Adrenal gland (tissue), 12 donors: ENCODE results near the gene GPR146. TPM values are rescaled to one million over a fixed set of nuclear protein-coding genes. Genes with fewer than 3 reads are reported as not detected.
A peak's percentile ranks its signal among the peaks of the same experiment; 100 is the strongest.

Experiments used
- DNase-seq, 7 donors: peaks; one replicate each; pipeline ENCODE4 v3.0.0-alpha.2; 2019 to 2020
- H3K27ac ChIP-seq, 5 donors: fragments of 200-600 bp; sonication (generic) in 4 of 5; 1 replicate in 3 of 5; 2 replicates in 2 of 5; pipeline versions ENCODE4 v1.5.1 to v1.8.0; 2016 to 2020; ENCODE audit warnings: mild to moderate bottlenecking in 1 of 5
- H3K27me3 ChIP-seq: fragments of 200-600 bp; 2 replicates; pipeline ENCODE4 v1.8.0; 2021
- H3K36me3 ChIP-seq, 2 donors: fragments of 200-600 bp; replicated peaks in 1 of 2; 1 replicate in 1 of 2; 2 replicates in 1 of 2; pipeline versions ENCODE4 v1.5.1 to v1.8.0; 2018 to 2022
- H3K4me1 ChIP-seq, 2 donors: fragments of 200-600 bp; replicated peaks in 1 of 2; 1 replicate in 1 of 2; 2 replicates in 1 of 2; pipeline versions ENCODE4 v1.5.1 to v1.8.0; 2018 to 2021
- H3K4me3 ChIP-seq, 4 donors: fragments of 200-600 bp; sonication (generic) in 3 of 4; one replicate each; pipeline ENCODE4 v1.5.1; 2016 to 2018
- H3K9me3 ChIP-seq, 3 donors: fragments of 200-600 bp; sonication (generic) in 1 of 3; replicated peaks in 1 of 3; 1 replicate in 2 of 3; 2 replicates in 1 of 3; pipeline versions ENCODE4 v1.5.1 to v1.8.0; 2016 to 2021
- POLR2A ChIP-seq, 2 donors: fragments of 450-650 bp; IDR thresholded peaks; one replicate each; pipeline ENCODE4 v1.6.1; 2017; ENCODE audit warnings: antibody characterized with exemption in 2 of 2, mild to moderate bottlenecking in 2 of 2, moderate library complexity in 1 of 2
- WGBS, 4 donors: extraction: QIAGEN DNeasy Blood & Tissue Kit in 2 of 4; methylation state at CpG; one replicate each; pipeline versions ENCODE4 v1.1.5 to v1.1.7; 2013 to 2017; 5-methylcytosine and 5-hydroxymethylcytosine counted together
- intact Hi-C, 2 donors: fragments of 100-400 bp; cut with DNase I; formaldehyde crosslinking; loops; one replicate each; pipeline versions ENCODE4 v1.14.1 to v1.15.0; 2022 to 2023
- polyA plus RNA-seq, 3 donors: library from polyadenylated mRNA; stranded (reverse); fragments of 200-250 nt in 2 of 3; fragments of 350-450 nt in 1 of 3; fragmentation: Illumina TruSeq in 1 of 3; extraction: RNeasy Lipid Tissue Mini Kit (QIAGEN cat#74804) in 1 of 3; gene quantifications; one replicate each; pipeline ENCODE4 v1.2.3, GENCODE V29; 2013 to 2014
- total RNA-seq, 9 donors: library from RNA; depleted of rRNA in 4 of 9; stranded (reverse); fragments of >200 nt in 4 of 9; fragments of 120-200 nt in 1 of 9; fragmentation: NEBNext Ultra II Directional in 1 of 9; extraction: Animal tissue kit (Norgen Biotek cat#: 25700) in 1 of 9; gene quantifications; one replicate each; pipeline versions ENCODE4 v1.1.0 to v1.2.4, GENCODE V29; 2013 to 2023
- TF ChIP-seq, protein P1 (sequence below), 6 experiments: fragments of 450-650 bp in 4 of 6; fragments of 200-600 bp in 2 of 6; sonication (generic) in 1 of 6; IDR thresholded peaks; 1 replicate in 5 of 6; 2 replicates in 1 of 6; pipeline versions ENCODE4 v1.5.1 to v1.8.0; 2016 to 2021; ENCODE audit warnings: antibody characterized with exemption in 6 of 6, mild to moderate bottlenecking in 2 of 6, moderate library complexity in 1 of 6
- donor health status: healthy with polysubstance abuse.
- donor health status: Bipolar disorder and iron deficiency.
- donor health status: DM: yes; HTN: yes; CAD: no.
- donor health status: DM: no; HTN: no; CAD: no.
- donor health status: DM: no; HTN: no; CAD: no.
- donor health status: DM: yes; HTN: yes; CAD: no.

The GPR146 gene
- total and polyA plus RNA-seq, 12 donors, result 0.90 to 17.3 (median 8.7) TPM

DNA sequence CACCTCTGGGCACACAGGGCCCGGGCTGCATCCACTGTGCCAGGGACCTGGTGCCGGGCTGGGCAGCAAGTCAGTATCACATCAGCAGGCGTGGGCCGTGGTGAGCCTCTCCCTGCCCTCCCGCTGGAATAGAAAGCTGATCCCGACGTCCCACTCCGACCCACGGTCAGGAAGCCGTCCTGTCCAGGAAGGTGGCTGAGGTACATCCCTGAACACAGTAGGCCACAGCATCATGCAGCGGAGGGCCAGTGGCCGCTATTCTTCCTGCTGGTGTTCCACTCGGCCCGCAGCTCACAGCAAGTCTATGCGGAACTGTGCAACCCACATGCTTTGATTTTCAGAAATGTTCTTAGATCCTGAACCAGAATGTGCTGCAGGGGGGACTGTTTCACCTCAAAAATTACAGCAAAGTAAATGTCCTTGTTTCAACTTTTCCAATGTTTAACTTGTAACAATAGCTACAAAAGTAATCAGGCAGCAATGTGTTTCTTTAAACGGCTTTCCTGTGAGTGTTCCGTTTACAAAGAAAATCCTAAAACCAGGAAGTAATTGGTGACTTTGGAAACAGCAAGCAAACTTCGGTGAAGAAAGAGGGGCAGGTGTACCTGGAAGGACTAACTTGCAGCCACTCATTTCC lies 676 bp upstream of the GPR146 start:
- no peaks in the 10 kb centered on the region for H3K27me3 ChIP-seq
- H3K27ac ChIP-seq, result peak overlapping the region; percentile 28 to 96 (median 94)
- H3K4me3 ChIP-seq, result peak overlapping the region in 2 of 4 donors; percentile 23 to 68
- TF ChIP-seq POLR2A (IDR thresholded peaks at IDR 0.05), result no peak
- TF ChIP-seq, protein P1, sequence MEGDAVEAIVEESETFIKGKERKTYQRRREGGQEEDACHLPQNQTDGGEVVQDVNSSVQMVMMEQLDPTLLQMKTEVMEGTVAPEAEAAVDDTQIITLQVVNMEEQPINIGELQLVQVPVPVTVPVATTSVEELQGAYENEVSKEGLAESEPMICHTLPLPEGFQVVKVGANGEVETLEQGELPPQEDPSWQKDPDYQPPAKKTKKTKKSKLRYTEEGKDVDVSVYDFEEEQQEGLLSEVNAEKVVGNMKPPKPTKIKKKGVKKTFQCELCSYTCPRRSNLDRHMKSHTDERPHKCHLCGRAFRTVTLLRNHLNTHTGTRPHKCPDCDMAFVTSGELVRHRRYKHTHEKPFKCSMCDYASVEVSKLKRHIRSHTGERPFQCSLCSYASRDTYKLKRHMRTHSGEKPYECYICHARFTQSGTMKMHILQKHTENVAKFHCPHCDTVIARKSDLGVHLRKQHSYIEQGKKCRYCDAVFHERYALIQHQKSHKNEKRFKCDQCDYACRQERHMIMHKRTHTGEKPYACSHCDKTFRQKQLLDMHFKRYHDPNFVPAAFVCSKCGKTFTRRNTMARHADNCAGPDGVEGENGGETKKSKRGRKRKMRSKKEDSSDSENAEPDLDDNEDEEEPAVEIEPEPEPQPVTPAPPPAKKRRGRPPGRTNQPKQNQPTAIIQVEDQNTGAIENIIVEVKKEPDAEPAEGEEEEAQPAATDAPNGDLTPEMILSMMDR (IDR thresholded peaks at IDR 0.05), result no peak
- peak in 2 of 7 donors; percentile 36 to 41 for DNase-seq
- WGBS, 4 donors, result 35 to 47% (median 44%) methylated on average over 7 to 18 of the region's 18 CpGs
- H3K9me3 ChIP-seq, result no peaks in the 10 kb centered on the region
- intact Hi-C loops, result no loop called here
- peaks cover 16 to 27% of the 10 kb centered on the region in 2 donors for H3K4me1 ChIP-seq
- no peaks in the 10 kb centered on the region for H3K36me3 ChIP-seq

- peak overlapping the region in 2 of 4 donors; percentile 68 to 77 for H3K4me3 ChIP-seq
- WGBS, 4 donors, result 70 to 74% (median 70%) methylated on average over 21 of the region's 21 CpGs
- H3K36me3 ChIP-seq, result no peaks in the 10 kb centered on the region
- DNase-seq, result no peak
- H3K27me3 ChIP-seq, result no peaks in the 10 kb centered on the region
- H3K4me1 ChIP-seq, result peaks cover 16 to 37% of the 10 kb centered on the region in 2 donors
- intact Hi-C loops, result no loop called here
- H3K27ac ChIP-seq, result peak overlapping the region in 4 of 5 donors; percentile 92 to 96 (median 94)
- H3K9me3 ChIP-seq, result no peaks in the 10 kb centered on the region
- TF ChIP-seq, protein P1 (IDR thresholded peaks at IDR 0.05), result no peak
- TF ChIP-seq POLR2A (IDR thresholded peaks at IDR 0.05), result no peak
Observed at GRCh38 chr7:1045069-1046063, 1.0 kb downstream of the GPR146 start.

GRCh38 chr7:1046722-1047679 lies 2.7 kb downstream of the GPR146 start:
- no peaks in the 10 kb centered on the region for H3K36me3 ChIP-seq
- WGBS, 4 donors, result 82 to 88% (median 86%) methylated on average over 15 of the region's 15 CpGs
- H3K27me3 ChIP-seq, result no peaks in the 10 kb centered on the region
- TF ChIP-seq, protein P1 (IDR thresholded peaks at IDR 0.05), result no peak
- TF ChIP-seq POLR2A (IDR thresholded peaks at IDR 0.05), result no peak
- peak overlapping the region in 1 of 5 donors; percentile 17 for H3K27ac ChIP-seq
- H3K4me3 ChIP-seq, result no peak overlapping the region
- no peak for DNase-seq
- intact Hi-C loops, result no loop called here
- peaks cover 16 to 43% of the 10 kb centered on the region in 2 donors for H3K4me1 ChIP-seq
- no peaks in the 10 kb centered on the region for H3K9me3 ChIP-seq
